ENCODE measurements around the gene SAXO1. TPM values are rescaled to one million over a fixed set of nuclear protein-coding genes. Genes with fewer than 3 reads are reported as not detected.

Gene SAXO1
- polyA plus RNA-seq, 10 donors, result 0.07 to 0.19 (median 0.11) TPM

- no peak for DNase-seq
Observed at GRCh38 chr9:18911714-18912342, 121.2 kb downstream of the SAXO1 start.

GRCh38 chr9:18910916-18911315 lies 122.1 kb downstream of the SAXO1 start:
- peak in 2 of 3 donors; percentile 49 to 67 for DNase-seq

GRCh38 chr9:18910435-18910834 lies 122.6 kb downstream of the SAXO1 start:
- DNase-seq, result no peak

- no peak for DNase-seq
Observed at GRCh38 chr9:18909140-18910018, 123.6 kb downstream of the SAXO1 start.

GRCh38 chr9:18907927-18908625 lies 124.9 kb downstream of the SAXO1 start:
- no peak for DNase-seq

- DNase-seq, result no peak
Observed at GRCh38 chr9:18906656-18907395, 126.2 kb downstream of the SAXO1 start.

- DNase-seq, result no peak
Observed at GRCh38 chr9:18905883-18906629, 127.0 kb downstream of the SAXO1 start.

- peak in 1 of 3 donors; percentile 71 for DNase-seq
Observed at GRCh38 chr9:18905028-18905882, 127.8 kb downstream of the SAXO1 start.

- DNase-seq, result no peak
Observed at GRCh38 chr9:18903450-18903849, 129.6 kb downstream of the SAXO1 start.

GRCh38 chr9:18896531-18897179 lies 136.4 kb downstream of the SAXO1 start:
- DNase-seq, result no peak

GRCh38 chr9:18896004-18896403 lies 137.0 kb downstream of the SAXO1 start:
- no peak for DNase-seq

- no peak for DNase-seq
Observed at GRCh38 chr9:18893491-18893890, 139.5 kb downstream of the SAXO1 start.

GRCh38 chr9:18893046-18893445 lies 140.0 kb downstream of the SAXO1 start:
- DNase-seq, result no peak

GRCh38 chr9:18891946-18892670 lies 140.9 kb downstream of the SAXO1 start:
- no peak for DNase-seq

GRCh38 chr9:18890372-18890771 lies 142.6 kb downstream of the SAXO1 start:
- peak; percentile 27 to 48 (median 36) for DNase-seq

GRCh38 chr9:18889550-18889949 lies 143.5 kb downstream of the SAXO1 start:
- DNase-seq, result no peak

- no peak for DNase-seq
Observed at GRCh38 chr9:18888290-18888689, 144.7 kb downstream of the SAXO1 start.

GRCh38 chr9:18887546-18887945 lies 145.5 kb downstream of the SAXO1 start:
- DNase-seq, result no peak

GRCh38 chr9:18881758-18882157 lies 151.3 kb downstream of the SAXO1 start:
- DNase-seq, result peak in 1 of 3 donors; percentile 48
